HG03378 (cell line): ENCODE measurements around the gene SLC46A1.

Experiments
- ATAC-seq: cut with Tn5 transposase; IDR thresholded peaks from one replicate; pipeline ENCODE4 v1.9.1; 2021; ENCODE audit warnings: mild to moderate bottlenecking, moderate library complexity; ENCODE audit not compliant: unreplicated experiment

The SLC46A1 gene

GRCh38 chr17:28404461-28404811 lies 1.6 kb downstream of the SLC46A1 start:
- no peak for ATAC-seq

DNA sequence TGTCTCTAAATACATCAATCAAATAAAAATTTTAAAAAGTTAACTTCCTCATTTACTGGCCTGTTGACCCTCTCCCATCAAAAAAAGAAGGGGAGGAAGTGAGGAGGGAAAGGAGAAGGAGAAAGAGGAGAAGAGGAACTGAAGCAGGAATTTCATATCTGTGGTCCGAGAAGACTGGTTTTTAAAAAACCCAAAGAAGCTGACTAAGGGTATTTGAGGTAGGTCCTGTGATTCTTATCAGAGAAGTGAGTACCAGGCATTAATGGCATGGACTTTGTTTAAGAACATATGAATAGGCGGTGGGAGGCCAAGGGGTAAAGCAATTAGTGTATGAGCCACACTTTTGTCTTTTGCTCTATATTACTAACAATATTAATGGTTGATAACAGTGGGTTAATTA lies 2.0 kb downstream of the SLC46A1 start:
- no peak for ATAC-seq

GRCh38 chr17:28402844-28403243 lies 3.2 kb downstream of the SLC46A1 start:
- ATAC-seq, result no peak

DNA sequence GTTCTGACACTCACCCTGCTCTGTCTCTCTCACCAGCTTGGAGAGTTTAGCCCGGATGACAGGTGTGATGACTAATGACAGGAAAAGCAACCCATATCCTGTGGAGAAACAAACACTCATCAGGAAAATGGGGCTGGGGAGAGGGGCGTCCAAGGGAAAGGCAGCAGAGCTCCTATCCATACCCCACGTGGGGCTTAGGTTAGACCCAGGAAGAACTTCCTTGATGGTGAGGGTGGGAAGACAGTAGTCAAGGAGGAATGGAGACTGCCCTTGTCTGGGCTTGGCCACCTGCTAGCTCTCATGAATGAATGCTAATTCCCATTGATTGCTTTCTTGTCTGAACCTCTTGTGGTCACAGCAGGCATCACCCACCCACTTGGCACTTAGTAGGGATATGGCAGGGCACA lies 3.8 kb downstream of the SLC46A1 start:
- ATAC-seq, result no peak

GRCh38 chr17:28399808-28400207 lies 6.2 kb downstream of the SLC46A1 start:
- no peak for ATAC-seq

DNA sequence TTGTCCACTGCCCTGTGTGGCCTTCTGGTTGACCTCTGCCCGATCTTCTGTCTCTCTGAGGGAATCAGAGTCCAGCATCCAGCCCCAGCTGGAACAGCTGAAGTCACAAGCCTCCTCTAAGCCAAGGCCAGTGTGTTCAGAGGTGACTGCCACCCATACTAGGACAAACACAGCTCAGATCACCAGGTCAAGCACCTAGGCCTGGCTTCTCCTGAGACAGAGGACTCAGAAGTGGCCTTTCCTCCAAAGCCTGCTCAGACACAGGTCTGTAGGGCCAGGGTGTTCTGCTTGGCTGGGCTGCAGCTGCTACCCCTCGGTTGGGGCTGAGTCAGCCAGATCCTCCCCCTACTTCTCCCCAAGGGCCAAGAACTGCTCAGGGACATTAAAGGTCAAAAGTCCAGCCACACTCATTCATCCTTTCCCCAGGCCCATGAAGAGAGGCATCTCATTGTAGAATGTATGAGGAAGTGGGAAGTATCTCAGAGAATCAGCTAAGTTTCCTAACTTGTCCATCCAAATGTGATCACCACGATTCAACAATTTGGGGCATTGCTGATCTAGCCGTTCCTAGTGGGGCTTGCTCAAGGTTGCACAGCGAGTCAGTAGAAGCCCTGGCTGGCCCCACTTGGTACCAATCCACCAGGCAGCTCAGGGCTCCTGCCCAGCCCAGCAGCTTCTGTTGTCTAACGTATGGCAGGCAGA lies 7.6 kb downstream of the SLC46A1 start:
- ATAC-seq, result no peak

GRCh38 chr17:28397687-28398279 lies 8.2 kb downstream of the SLC46A1 start:
- no peak for ATAC-seq

- no peak for ATAC-seq
These were observed 8.7 kb downstream of the SLC46A1 start for GRCh38 chr17:28397275-28397674.

DNA sequence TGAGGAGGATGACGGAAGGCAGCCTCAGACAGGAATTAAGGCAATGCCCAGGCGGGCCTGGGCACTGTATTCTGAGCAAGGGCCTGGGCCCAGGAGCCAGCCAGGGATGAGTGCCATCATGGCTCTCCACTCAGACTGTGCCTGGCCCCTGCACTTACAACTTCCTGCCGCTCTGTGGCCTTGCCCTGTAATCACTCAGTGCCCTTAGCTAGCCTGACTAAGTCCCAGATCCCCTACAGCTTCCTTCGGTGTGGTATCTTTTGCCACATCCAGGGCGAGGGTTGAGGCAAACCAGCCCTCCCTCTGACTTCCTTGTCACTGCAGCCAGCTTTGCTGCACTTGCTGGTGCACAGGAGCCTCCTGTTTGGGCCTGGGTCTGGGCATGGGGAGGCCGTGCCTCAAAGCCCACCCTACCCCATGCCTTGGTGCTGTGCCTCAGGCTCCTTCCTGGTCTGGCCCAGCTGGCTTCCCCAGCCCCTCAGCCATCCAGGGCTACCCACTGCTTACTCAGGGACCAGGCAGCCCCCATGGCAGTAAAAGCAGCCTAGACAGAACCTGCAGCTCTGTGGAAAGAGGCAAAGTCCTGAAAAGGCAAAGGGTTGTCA lies 9.3 kb downstream of the SLC46A1 start:
- no peak for ATAC-seq

GRCh38 chr17:28395968-28396367 lies 10.0 kb downstream of the SLC46A1 start:
- ATAC-seq, result no peak

DNA sequence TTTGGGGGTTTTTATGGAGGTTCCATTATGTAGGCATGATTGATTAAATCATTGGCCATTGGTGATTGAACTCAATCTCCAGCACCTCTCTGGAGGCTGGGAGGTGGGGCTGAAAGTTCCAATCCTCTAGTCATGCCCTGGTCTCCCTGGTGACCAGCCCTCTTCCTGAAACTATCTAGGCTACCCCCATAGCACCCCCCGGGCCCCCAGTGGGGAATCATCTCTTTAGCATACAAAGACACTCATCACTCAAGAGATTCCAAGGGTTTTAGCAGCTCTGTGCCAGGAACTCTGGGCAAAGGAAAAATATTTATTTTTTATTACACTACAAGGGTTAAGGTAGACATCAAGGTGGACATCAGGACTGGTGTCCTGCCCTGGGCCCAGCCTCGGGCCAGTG lies 10.6 kb downstream of the SLC46A1 start:
- ATAC-seq, result no peak

GRCh38 chr17:28394337-28395116 lies 11.5 kb downstream of the SLC46A1 start:
- no peak for ATAC-seq

- ATAC-seq, result no peak
These were observed 13.5 kb downstream of the SLC46A1 start for GRCh38 chr17:28392491-28392890.

DNA sequence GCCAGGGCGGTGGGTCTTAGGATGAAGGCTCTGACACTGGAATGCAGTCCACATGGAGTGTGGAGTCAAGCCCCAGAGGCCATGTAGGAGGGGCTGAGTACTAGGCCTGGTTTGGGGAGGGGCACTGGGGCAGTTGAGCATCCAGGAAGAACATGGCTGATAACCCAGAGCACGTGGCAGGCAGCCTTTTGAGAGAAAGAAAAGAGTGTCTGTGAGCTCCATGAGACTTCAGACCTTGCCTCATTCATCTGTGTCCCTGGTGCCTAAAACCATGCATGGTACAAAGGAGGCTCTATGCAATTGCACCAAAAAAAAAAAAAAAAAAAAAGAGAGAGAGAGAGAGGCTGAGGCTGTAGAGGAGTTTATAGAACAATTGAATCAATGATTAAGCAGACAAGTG lies 14.6 kb downstream of the SLC46A1 start:
- ATAC-seq, result no peak

DNA sequence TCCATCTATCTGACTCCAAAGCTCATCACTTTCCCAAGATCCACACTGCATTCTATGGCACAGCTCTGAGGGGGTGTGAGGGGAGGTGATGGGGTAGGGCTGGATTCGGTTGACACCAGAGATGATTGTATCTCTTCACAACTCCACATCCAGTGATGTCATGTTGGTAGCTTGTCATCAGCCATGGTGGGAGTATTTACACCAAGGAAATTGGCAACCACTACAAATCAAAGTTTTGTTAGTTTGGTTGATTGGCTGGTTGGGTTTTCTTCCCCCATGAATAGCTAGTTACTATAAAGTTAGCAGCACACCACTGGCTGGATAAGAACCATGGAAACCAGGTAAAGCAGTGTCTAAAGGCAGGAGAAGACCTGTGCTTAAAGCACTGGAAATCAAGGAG lies 15.0 kb downstream of the SLC46A1 start:
- no peak for ATAC-seq

DNA sequence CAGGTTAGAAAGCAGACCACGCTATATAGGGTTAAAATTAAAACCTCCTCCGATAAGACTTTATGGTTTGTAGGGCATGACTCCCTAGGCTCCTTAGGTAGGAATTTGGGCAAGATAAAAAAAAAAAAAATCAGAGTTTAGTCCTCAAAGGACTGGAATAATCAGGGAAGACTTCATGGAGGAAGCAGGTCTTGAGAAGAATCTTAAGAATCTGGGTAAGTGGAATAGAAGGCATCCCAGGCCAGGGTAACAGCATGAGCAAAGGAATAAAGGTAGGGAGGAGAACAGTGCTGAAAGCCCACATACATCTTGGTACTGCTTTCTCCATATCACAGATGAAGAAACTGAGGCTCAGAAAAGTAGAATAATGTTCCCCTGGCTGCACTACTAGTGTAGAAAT lies 15.4 kb downstream of the SLC46A1 start:
- ATAC-seq, result no peak

GRCh38 chr17:28390141-28390540 lies 15.9 kb downstream of the SLC46A1 start:
- ATAC-seq, result no peak

DNA sequence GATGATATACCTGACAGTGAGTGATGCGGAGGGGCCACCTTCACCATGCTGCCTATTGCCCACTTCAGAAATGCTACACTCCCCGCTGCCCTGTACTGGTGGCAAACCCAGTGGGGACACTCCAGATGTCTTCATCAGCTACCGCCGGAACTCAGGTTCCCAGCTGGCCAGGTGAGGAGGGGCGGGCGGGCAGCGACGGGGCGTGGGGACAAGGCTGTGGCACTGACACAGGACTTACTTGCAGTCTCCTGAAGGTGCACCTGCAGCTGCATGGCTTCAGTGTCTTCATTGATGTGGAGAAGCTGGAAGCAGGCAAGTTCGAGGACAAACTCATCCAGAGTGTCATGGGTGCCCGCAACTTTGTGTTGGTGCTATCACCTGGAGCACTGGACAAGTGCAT lies 17.9 kb downstream of the SLC46A1 start:
- ATAC-seq, result no peak

DNA sequence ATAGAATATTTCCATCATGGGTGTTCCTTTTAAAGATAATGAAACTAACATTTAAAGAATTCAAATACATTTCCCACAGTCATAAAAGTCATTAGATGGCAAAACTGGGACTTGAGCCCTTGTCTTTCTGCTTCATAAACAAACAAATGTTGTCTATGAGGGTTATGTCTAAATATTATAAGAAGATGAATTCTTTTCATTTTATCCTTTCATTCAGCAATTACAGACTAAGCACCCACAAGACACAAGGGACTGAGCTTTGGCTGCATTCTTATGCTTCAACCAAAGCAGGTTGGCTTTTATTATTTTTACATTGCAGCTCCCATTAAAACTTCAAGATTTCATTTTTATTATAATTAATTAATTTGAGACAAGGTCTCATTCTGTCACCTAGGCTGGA lies 19.6 kb downstream of the SLC46A1 start:
- ATAC-seq, result no peak

- ATAC-seq, result no peak
These were observed 20.6 kb downstream of the SLC46A1 start for GRCh38 chr17:28385406-28385805.

- ATAC-seq, result no peak
These were observed 21.0 kb downstream of the SLC46A1 start for GRCh38 chr17:28385037-28385400.
